GM23248 (cell line): ENCODE results near the gene KCTD16.

Experiments
- EZH2 ChIP-seq: fragments of 200-600 bp; sonication (generic); IDR thresholded peaks from 2 replicates; pipeline ENCODE4 v1.6.1; 2018; ENCODE audit warnings: antibody characterized with exemption, mild to moderate bottlenecking; ENCODE audit not compliant: insufficient read depth, poor library complexity, severe bottlenecking
- EZH2phosphoT487 ChIP-seq: fragments of 200-600 bp; sonication (generic); IDR thresholded peaks from 2 replicates; pipeline ENCODE4 v1.6.1; 2018; ENCODE audit warnings: antibody characterized with exemption, moderate library complexity, mild to moderate bottlenecking, low read depth; ENCODE audit not compliant: insufficient read depth

DNA sequence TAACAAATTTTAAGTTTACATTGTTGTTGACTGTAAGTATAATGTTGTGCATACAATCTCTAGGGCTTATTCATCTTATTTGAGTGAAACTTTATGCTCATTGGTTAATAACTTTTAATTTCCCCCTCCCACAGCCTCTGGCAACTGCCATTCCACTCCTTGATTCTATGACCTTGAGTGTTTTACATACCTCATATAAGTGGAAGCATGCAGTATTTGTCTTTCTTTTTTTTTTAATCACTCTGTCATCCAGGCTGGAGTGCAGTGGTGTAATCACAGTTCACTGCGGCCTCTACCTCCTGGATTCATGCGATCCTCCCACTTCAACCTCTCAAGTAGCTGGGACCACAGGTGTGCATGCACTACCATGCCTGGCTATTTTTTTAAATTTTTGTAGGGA lies 83.9 kb downstream of the KCTD16 start:
- TF ChIP-seq EZH2 (no peak), EZH2phosphoT487 (no peak)
